GM18505 (cell line): ENCODE results near the gene MTX2.

Experiments used
- ATAC-seq: cut with Tn5 transposase; IDR thresholded peaks from one replicate; pipeline ENCODE4 v1.9.1; 2021; ENCODE audit not compliant: unreplicated experiment
- POLR2A ChIP-seq: IDR thresholded peaks from 4 replicates; pipeline ENCODE4 v1.6.1; 2011; ENCODE audit warnings: borderline replicate concordance; ENCODE audit not compliant: insufficient read depth, insufficient read length; ENCODE audit errors: extremely low read depth

The MTX2 gene

GRCh38 chr2:176270100-176270750, 983 bp downstream of the MTX2 start:
- TF ChIP-seq POLR2A = no peak
- no peak for ATAC-seq

GRCh38 chr2:176272870-176273459, 3.7 kb downstream of the MTX2 start:
- no peak for TF ChIP-seq POLR2A
- ATAC-seq = no peak

- ATAC-seq = no peak
Measured at GRCh38 chr2:176278927-176279326, 9.7 kb downstream of the MTX2 start.

GRCh38 chr2:176280156-176280555, 10.9 kb downstream of the MTX2 start:
- TF ChIP-seq POLR2A = no peak
- no peak for ATAC-seq

More at GRCh38 chr2:176278927-176279326, 9.7 kb downstream of the MTX2 start:
- TF ChIP-seq POLR2A = no peak

- ATAC-seq = no peak
- no peak for TF ChIP-seq POLR2A
Measured at GRCh38 chr2:176280867-176281658, 11.8 kb downstream of the MTX2 start.

- no peak for ATAC-seq
Measured at GRCh38 chr2:176283291-176284068, 14.2 kb downstream of the MTX2 start.

GRCh38 chr2:176284461-176285049, 15.3 kb downstream of the MTX2 start:
- no peak for ATAC-seq
- no peak for TF ChIP-seq POLR2A

More at GRCh38 chr2:176283291-176284068, 14.2 kb downstream of the MTX2 start:
- TF ChIP-seq POLR2A = no peak

- no peak for ATAC-seq
- TF ChIP-seq POLR2A = no peak
Measured at GRCh38 chr2:176285321-176285720, 16.1 kb downstream of the MTX2 start.

- ATAC-seq = no peak
- TF ChIP-seq POLR2A = no peak
Measured at GRCh38 chr2:176291335-176291734, 22.1 kb downstream of the MTX2 start.

- peak; percentile 75 for ATAC-seq
- no peak for TF ChIP-seq POLR2A
Measured at GRCh38 chr2:176291809-176292283, 22.6 kb downstream of the MTX2 start.

- no peak for ATAC-seq
- no peak for TF ChIP-seq POLR2A
Measured at GRCh38 chr2:176292608-176293007, 23.4 kb downstream of the MTX2 start.

- no peak for TF ChIP-seq POLR2A
- ATAC-seq = no peak
Measured at GRCh38 chr2:176293334-176293733, 24.1 kb downstream of the MTX2 start.
